NCI-H69 (cell line): ENCODE data around the gene RIN1.

Experiments used
- DNase-seq: peaks from one replicate; lab custom pipeline; 2025; lab: John Stamatoyannopoulos, UW

The RIN1 gene

GRCh38 chr11:66282468-66283455 is 53.5 kb downstream of the RIN1 start:
- DNase-seq: peak; percentile 100
